ENCODE data around the gene REM2.

DNA sequence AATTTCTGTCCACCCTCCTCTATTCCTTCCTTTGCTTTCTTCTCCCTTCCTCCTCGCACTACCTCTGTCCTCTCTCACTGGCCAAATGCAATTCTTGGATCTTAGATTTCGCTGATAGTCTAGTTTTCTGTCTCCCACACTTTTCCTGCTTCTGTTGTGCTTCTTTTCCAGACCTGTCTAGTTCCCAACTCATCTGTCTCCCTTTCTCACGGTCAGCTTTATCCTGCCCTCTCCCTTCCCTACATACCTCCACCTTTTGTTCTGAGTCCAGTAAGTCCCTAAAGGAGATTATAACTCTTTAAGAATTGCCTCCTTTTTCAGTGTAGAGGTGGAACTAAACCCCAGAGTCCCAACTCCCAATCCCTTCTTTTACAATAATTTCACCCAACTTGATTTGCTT is 47.5 kb upstream of the REM2 start:
- TF ChIP-seq CTCF (IDR thresholded peaks at IDR 0.05; ENCODE audit: low read depth, low read length) (no peak), MYC (IDR thresholded peaks at IDR 0.05; ENCODE audit: low read depth, low read length) (no peak), POLR2A (IDR thresholded peaks at IDR 0.05; ENCODE audit: extremely low read depth, insufficient read length) (no peak)

Measured in NB4 (cell line).